MCF 10A (cell line): ENCODE measurements around the gene ELMO1. TPM values are rescaled to one million over a fixed set of nuclear protein-coding genes. Genes with fewer than 3 reads are reported as not detected.

Experiments
- BruUV-seq: library from RNA; stranded (reverse); fragments of 400-500 nt; replicated peaks from 2 replicates; lab custom pipeline; 2021; lab: Mats Ljungman, UMichigan
- CTCF ChIA-PET: fragments of 300-600 bp; sonication (Branson Sonifier 250); formaldehyde crosslinking; extraction: SDS; loops from one replicate; lab custom pipeline; 2021; ENCODE audit warnings: antibody characterized with exemption, inconsistent platforms; lab: Yijun Ruan, JAX
- POLR2A ChIA-PET: fragments of 300-600, 350-650 bp; sonication (Branson Sonifier 250); formaldehyde crosslinking; extraction: SDS; loops from one replicate; lab custom pipeline; 2020; ENCODE audit warnings: antibody characterized with exemption, inconsistent platforms; lab: Yijun Ruan, JAX
- DNase-seq: peaks from one replicate; pipeline ENCODE4 v3.0.0-alpha.2; 2018; ENCODE audit not compliant: unreplicated experiment
- H3K27ac Mint-ChIP-seq: one replicate; pipeline ENCODE4 v1.8.0; 2022; ENCODE audit warnings: mild to moderate bottlenecking, low read depth, mixed read lengths; ENCODE audit not compliant: unreplicated experiment
- H3K27me3 Mint-ChIP-seq: one replicate; pipeline ENCODE4 v1.8.0; 2022; ENCODE audit warnings: mixed read lengths; ENCODE audit not compliant: insufficient read depth, unreplicated experiment
- H3K36me3 Mint-ChIP-seq: one replicate; pipeline ENCODE4 v1.8.0; 2022; ENCODE audit warnings: mild to moderate bottlenecking, moderate library complexity, mixed read lengths; ENCODE audit not compliant: insufficient read depth, unreplicated experiment
- H3K4me1 Mint-ChIP-seq: one replicate; pipeline ENCODE4 v1.8.0; 2022; ENCODE audit warnings: mixed read lengths; ENCODE audit not compliant: insufficient read depth, unreplicated experiment
- H3K4me3 Mint-ChIP-seq: one replicate; pipeline ENCODE4 v1.8.0; 2022; ENCODE audit warnings: mild to moderate bottlenecking, moderate library complexity, mixed read lengths; ENCODE audit not compliant: unreplicated experiment
- H3K9me3 Mint-ChIP-seq: one replicate; pipeline ENCODE4 v1.8.0; 2022; ENCODE audit warnings: mixed read lengths; ENCODE audit not compliant: unreplicated experiment
- intact Hi-C: fragments of 100-400 bp; cut with micrococcal nuclease; formaldehyde crosslinking; loops from 2 replicates; pipeline ENCODE4 v1.14.1; 2022
- total RNA-seq: library from RNA; stranded (reverse); gene quantifications from 2 replicates; pipeline ENCODE4 v1.2.3, GENCODE V29; 2022
- TF ChIP-seq, protein P1 (sequence below): fragments of 200-600 bp; IDR thresholded peaks from one replicate; pipeline ENCODE4 v1.8.0; 2022; ENCODE audit warnings: antibody characterized with exemption, mild to moderate bottlenecking; ENCODE audit not compliant: unreplicated experiment

ELMO1 gene
- total RNA-seq, 1 experiment from 2014 or later: 0.30 TPM

DNA sequence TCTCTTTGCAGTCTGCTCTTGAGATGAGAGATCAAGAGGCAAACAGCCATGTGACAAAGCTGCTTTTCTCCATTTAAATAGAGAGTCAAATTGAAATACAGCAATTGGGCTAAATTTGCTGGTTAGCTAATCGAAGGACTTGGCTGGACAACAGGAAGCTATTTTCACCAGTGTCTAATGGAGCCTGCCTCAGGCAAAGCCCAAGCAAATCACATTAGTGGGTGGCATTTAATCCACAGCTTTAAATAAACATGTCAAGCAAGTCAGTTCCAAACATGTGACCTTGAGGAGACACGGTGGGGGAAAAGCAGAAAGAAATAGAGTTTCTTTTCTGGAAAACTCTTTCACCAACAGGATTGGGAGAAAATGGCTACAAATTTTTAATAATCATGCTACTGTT, 543.9 kb downstream of the ELMO1 start:
- CTCF ChIA-PET: no interaction called here
- H3K4me1 Mint-ChIP-seq: no peaks in the 10 kb centered on the region
- H3K27me3 Mint-ChIP-seq: no peaks in the 10 kb centered on the region
- no TSS peak for BruUV-seq
- no peak for DNase-seq
- intact Hi-C loops: no loop called here
- H3K9me3 Mint-ChIP-seq: no peaks in the 10 kb centered on the region
- no peak overlapping the region for H3K4me3 Mint-ChIP-seq
- H3K36me3 Mint-ChIP-seq: no peaks in the 10 kb centered on the region
- TF ChIP-seq, protein P1, sequence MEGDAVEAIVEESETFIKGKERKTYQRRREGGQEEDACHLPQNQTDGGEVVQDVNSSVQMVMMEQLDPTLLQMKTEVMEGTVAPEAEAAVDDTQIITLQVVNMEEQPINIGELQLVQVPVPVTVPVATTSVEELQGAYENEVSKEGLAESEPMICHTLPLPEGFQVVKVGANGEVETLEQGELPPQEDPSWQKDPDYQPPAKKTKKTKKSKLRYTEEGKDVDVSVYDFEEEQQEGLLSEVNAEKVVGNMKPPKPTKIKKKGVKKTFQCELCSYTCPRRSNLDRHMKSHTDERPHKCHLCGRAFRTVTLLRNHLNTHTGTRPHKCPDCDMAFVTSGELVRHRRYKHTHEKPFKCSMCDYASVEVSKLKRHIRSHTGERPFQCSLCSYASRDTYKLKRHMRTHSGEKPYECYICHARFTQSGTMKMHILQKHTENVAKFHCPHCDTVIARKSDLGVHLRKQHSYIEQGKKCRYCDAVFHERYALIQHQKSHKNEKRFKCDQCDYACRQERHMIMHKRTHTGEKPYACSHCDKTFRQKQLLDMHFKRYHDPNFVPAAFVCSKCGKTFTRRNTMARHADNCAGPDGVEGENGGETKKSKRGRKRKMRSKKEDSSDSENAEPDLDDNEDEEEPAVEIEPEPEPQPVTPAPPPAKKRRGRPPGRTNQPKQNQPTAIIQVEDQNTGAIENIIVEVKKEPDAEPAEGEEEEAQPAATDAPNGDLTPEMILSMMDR: no peak
- POLR2A ChIA-PET: no interaction called here
- no peak overlapping the region for H3K27ac Mint-ChIP-seq

DNA sequence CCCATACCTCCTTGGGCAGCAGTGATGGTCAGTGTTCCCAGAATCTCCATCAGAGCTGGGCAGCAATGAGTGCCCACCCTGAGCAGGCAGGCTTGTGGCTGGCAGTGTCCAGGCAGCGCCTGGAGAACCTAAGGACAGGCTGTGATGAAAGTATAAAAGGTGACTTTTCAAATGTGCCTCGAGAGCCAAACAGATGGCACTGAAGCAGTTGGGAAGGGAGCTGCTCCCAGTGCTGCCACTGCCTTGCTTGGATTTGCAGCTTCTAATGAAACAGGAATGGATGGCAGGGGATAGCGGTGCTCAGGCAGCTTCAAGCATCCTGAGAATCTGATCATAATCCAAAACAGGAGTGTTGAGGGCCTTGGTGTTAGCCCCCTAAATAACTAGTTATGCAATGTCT, 544.6 kb downstream of the ELMO1 start:
- Mint-ChIP-seq H3K27ac (no peak overlapping the region), H3K9me3 (no peaks in the 10 kb centered on the region), H3K4me1 (no peaks in the 10 kb centered on the region), H3K27me3 (no peaks in the 10 kb centered on the region), H3K36me3 (no peaks in the 10 kb centered on the region), H3K4me3 (no peak overlapping the region)
- BruUV-seq: no TSS peak
- intact Hi-C loops: no loop called here
- DNase-seq: no peak
- TF ChIP-seq, protein P1: no peak
- CTCF ChIA-PET: interaction anchor here (0.8 kb wide), 1 partner anchor 9 kb away, joined by 3 read pairs; no protein-coding TSS in a partner anchor
- POLR2A ChIA-PET: interaction anchor here (0.7 kb wide), 1 partner anchor 634 kb away, joined by 3 read pairs; no protein-coding TSS in a partner anchor

DNA sequence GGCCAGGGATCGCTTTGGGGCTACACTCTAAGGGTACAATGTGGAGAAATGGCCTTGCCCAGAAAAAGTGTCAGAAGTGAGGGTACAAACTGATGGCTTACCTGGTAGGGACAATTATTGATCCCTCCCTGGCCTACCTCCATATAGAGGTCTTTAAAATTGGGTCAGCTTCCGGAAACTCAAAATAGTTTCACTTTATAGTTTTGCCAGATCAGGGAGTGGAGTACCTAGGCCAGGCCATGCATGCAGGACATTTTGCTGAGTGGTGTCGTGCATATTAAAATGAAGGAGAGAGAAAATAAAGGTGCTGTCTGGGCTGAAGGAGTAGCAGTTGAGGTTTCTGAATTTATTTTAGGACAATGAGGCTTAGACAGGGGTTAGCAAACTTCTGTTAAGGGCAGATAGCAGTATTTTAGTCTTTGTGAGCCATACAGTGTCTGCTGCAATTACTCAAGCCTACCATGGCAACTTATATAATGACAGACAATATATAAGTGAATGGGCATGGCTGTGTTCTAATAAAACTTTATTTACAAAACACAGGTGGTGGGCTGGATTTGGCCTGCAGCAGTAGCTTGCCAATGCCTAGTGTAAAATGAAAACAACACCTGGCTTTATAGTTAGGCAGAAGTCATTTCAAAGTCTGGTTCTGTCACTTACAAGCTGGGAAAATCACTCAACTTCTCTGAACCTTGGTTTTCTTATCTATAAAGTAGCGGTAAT, 547.5 kb downstream of the ELMO1 start:
- Mint-ChIP-seq H3K27me3 (no peaks in the 10 kb centered on the region), H3K4me1 (peaks cover 6% of the 10 kb centered on the region), H3K36me3 (no peaks in the 10 kb centered on the region), H3K27ac (no peak overlapping the region), H3K9me3 (no peaks in the 10 kb centered on the region), H3K4me3 (no peak overlapping the region)
- POLR2A ChIA-PET: interaction anchor here (0.8 kb wide), 1 partner anchor 218 kb away, joined by 4 read pairs; no protein-coding TSS in a partner anchor
- TF ChIP-seq, protein P1: no peak
- intact Hi-C loops: no loop called here
- no peak for DNase-seq
- BruUV-seq: no TSS peak
- CTCF ChIA-PET: interaction anchor here (1.3 kb wide), 1 partner anchor 67 kb away, joined by 3 read pairs; no protein-coding TSS in a partner anchor

DNA sequence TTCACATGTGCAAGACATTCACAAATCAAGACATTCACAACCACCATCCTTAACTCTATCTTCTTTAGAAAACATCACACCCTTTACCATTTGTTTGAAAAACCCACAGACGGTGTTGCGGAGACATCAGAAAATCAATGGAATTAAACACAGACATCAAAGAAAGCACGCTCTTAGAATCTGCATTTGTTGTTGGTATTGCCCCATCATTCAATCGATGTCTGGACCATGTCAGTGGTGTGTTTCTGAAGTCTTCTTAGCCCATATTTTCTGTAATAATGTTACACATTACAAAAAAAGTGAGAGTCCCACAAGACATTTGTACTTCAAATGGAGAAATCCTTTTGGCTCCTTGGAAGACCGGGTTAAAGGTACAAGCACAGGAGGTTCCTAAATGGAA, 550.5 kb downstream of the ELMO1 start:
- Mint-ChIP-seq H3K36me3 (no peaks in the 10 kb centered on the region), H3K27me3 (no peaks in the 10 kb centered on the region), H3K4me3 (no peak overlapping the region), H3K4me1 (peaks cover 6% of the 10 kb centered on the region), H3K9me3 (no peaks in the 10 kb centered on the region), H3K27ac (no peak overlapping the region)
- no peak for DNase-seq
- TF ChIP-seq, protein P1: no peak
- no TSS peak for BruUV-seq
- CTCF ChIA-PET: interaction anchor here (1.1 kb wide), 1 partner anchor 9 kb away, joined by 4 read pairs; no protein-coding TSS in a partner anchor
- intact Hi-C loops: no loop called here
- POLR2A ChIA-PET: interaction anchor here (0.8 kb wide), 1 partner anchor 42 kb away, joined by 3 read pairs; no protein-coding TSS in a partner anchor
